SK-N-SH (cell line): ENCODE results near the gene C9orf50. TPM values are rescaled to one million over a fixed set of nuclear protein-coding genes. Genes with fewer than 3 reads are reported as not detected.

Source experiments
- CTCF ChIA-PET: fragments of 300-600, 350-600 bp; formaldehyde crosslinking; extraction: SDS; loops from one replicate; lab custom pipeline; 2021; lab: Yijun Ruan, JAX
- POLR2A ChIA-PET: fragments of 350-600 bp; sonication (Branson Sonifier 250); formaldehyde crosslinking; extraction: SDS; loops from one replicate; lab custom pipeline; 2020; ENCODE audit warnings: antibody characterized with exemption, inconsistent platforms; lab: Yijun Ruan, JAX
- DNase-seq: peaks from one replicate; pipeline ENCODE4 v3.0.0; 2012
- H2AFZ ChIP-seq: fragments of 200-600 bp; sonication (generic); 2 replicates; pipeline ENCODE4 v1.8.1; 2016; ENCODE audit warnings: antibody characterized with exemption, mild to moderate bottlenecking, low read depth
- H3F3A ChIP-seq: fragments of 200-600 bp; sonication (generic); replicated peaks from 2 replicates; pipeline ENCODE3; 2016; ENCODE audit warnings: antibody characterized with exemption, mild to moderate bottlenecking; ENCODE audit not compliant: insufficient read depth
- H3K27ac ChIP-seq, 2 experiments: fragments of 200-500 bp in 1 of 2; fragments of 200-600 bp in 1 of 2; sonication (Bioruptor generic) in 1 of 2; sonication (generic), shearing (Covaris generic) in 1 of 2; 2 replicates each; pipeline versions ENCODE4 v1.5.1 to v1.6.1; 2014 to 2016; ENCODE audit warnings: low read depth in 2 of 2, inconsistent platforms in 1 of 2, low read length in 1 of 2, mild to moderate bottlenecking in 1 of 2, mixed read lengths in 1 of 2
- H3K27me3 ChIP-seq: fragments of 200-600 bp; sonication (generic), shearing (Covaris generic); 2 replicates; pipeline ENCODE4 v1.6.1; 2016; ENCODE audit warnings: mixed run types; ENCODE audit not compliant: insufficient read depth
- H3K36me3 ChIP-seq, 2 experiments: fragments of 200-500 bp in 1 of 2; fragments of 200-600 bp in 1 of 2; sonication (Bioruptor generic) in 1 of 2; sonication (generic) in 1 of 2; replicated peaks in 1 of 2; 2 replicates each; pipeline versions ENCODE3 to v1.5.1; 2014 to 2016; ENCODE audit warnings: low read length in 1 of 2, mild to moderate bottlenecking in 1 of 2; ENCODE audit not compliant: insufficient read depth in 2 of 2, control insufficient read depth in 1 of 2
- H3K4me1 ChIP-seq, 2 experiments: fragments of 200-500 bp in 1 of 2; fragments of 200-600 bp in 1 of 2; sonication (Bioruptor generic) in 1 of 2; sonication (generic), shearing (Covaris generic) in 1 of 2; 2 replicates each; pipeline versions ENCODE4 v1.5.1 to v1.6.1; 2014 to 2016; ENCODE audit warnings: low read depth in 1 of 2, low read length in 1 of 2, mixed run types in 1 of 2; ENCODE audit not compliant: insufficient read depth in 2 of 2, control insufficient read depth in 1 of 2
- H3K4me2 ChIP-seq: fragments of 200-600 bp; sonication (generic), shearing (Covaris generic); 2 replicates; pipeline ENCODE4 v1.6.1; 2017; ENCODE audit warnings: mixed run types
- H3K4me3 ChIP-seq, 2 experiments: fragments of 200-500 bp in 1 of 2; fragments of 200-600 bp in 1 of 2; sonication (Bioruptor generic) in 1 of 2; sonication (generic), shearing (Covaris generic) in 1 of 2; 2 replicates each; pipeline versions ENCODE4 v1.5.1 to v1.8.1; 2014 to 2016; ENCODE audit warnings: low read depth in 2 of 2, inconsistent platforms in 1 of 2, low read length in 1 of 2, mild to moderate bottlenecking in 1 of 2, mixed read lengths in 1 of 2, moderate library complexity in 1 of 2
- H3K79me2 ChIP-seq: fragments of 200-600 bp; sonication (generic); 2 replicates; pipeline ENCODE4 v1.8.1; 2017; ENCODE audit warnings: mild to moderate bottlenecking; ENCODE audit not compliant: insufficient read depth
- H3K9ac ChIP-seq: fragments of 200-600 bp; sonication (generic); 2 replicates; pipeline ENCODE4 v1.6.1; 2017; ENCODE audit warnings: mixed run types
- H3K9me2 ChIP-seq: fragments of 200-600 bp; sonication (generic); 2 replicates; pipeline ENCODE4 v1.6.1; 2017; ENCODE audit warnings: mixed run types
- H3K9me3 ChIP-seq: fragments of 200-600 bp; sonication (generic); 2 replicates; pipeline ENCODE4 v1.6.1; 2017; ENCODE audit warnings: mixed run types, mild to moderate bottlenecking, moderate library complexity
- H4K20me1 ChIP-seq: fragments of 200-600 bp; sonication (generic); 2 replicates; pipeline ENCODE4 v1.6.1; 2017; ENCODE audit warnings: mild to moderate bottlenecking, mixed run types; ENCODE audit not compliant: insufficient read depth
- EZH2phosphoT487 ChIP-seq: fragments of 200-600 bp; sonication (generic); IDR thresholded peaks from 2 replicates; pipeline ENCODE4 v1.6.1; 2017; ENCODE audit warnings: low read depth, mixed run types, mild to moderate bottlenecking, antibody characterized with exemption, moderate library complexity, borderline replicate concordance
- FOSL2 ChIP-seq: IDR thresholded peaks from 2 replicates; pipeline ENCODE4 v1.4.0; 2012; ENCODE audit warnings: low read depth, mild to moderate bottlenecking, moderate library complexity, borderline replicate concordance
- FOXM1 ChIP-seq: IDR thresholded peaks from 2 replicates; pipeline ENCODE4 v1.4.0; 2012; ENCODE audit warnings: low read depth, mild to moderate bottlenecking
- IRF3 ChIP-seq: fragments of 150-350 bp; IDR thresholded peaks from 2 replicates; pipeline ENCODE4 v1.6.1; 2016; ENCODE audit warnings: mild to moderate bottlenecking, low read depth, low read length
- MAX ChIP-seq: IDR thresholded peaks from 2 replicates; pipeline ENCODE4 v1.4.0; 2012; ENCODE audit warnings: low read depth
- NFIC ChIP-seq: IDR thresholded peaks from 2 replicates; pipeline ENCODE4 v1.4.0; 2012; ENCODE audit warnings: borderline replicate concordance
- NRF1 ChIP-seq: IDR thresholded peaks from 2 replicates; pipeline ENCODE4 v1.6.1; 2012; ENCODE audit warnings: low read depth, mild to moderate bottlenecking, low read length
- POLR2AphosphoS5 ChIP-seq: IDR thresholded peaks from 2 replicates; pipeline ENCODE4 v1.6.1; 2012; ENCODE audit warnings: low read depth, low read length
- RAD21 ChIP-seq: IDR thresholded peaks from 2 replicates; pipeline ENCODE4 v1.6.1; 2012; ENCODE audit warnings: mild to moderate bottlenecking, low read length
- REST ChIP-seq: IDR thresholded peaks from 2 replicates; pipeline ENCODE4 v1.6.1; 2012; ENCODE audit warnings: mild to moderate bottlenecking, low read depth, low read length, moderate library complexity
- TEAD4 ChIP-seq: IDR thresholded peaks from 2 replicates; pipeline ENCODE4 v1.4.0; 2012; ENCODE audit warnings: mild to moderate bottlenecking, borderline replicate concordance; ENCODE audit not compliant: insufficient read depth
- WGBS: methylation state at CpG from one replicate; pipeline ENCODE4 v1.1.6; 2017; ENCODE audit warnings: low lambda C conversion rate; 5-methylcytosine and 5-hydroxymethylcytosine counted together
- polyA plus RNA-seq, 3 experiments: library from polyadenylated mRNA; depleted of rRNA; stranded (reverse); fragments of >200 nt; gene quantifications; 2 replicates each; pipeline ENCODE4 v1.2.3, GENCODE V29; 2012
- TF ChIP-seq, protein P1 (sequence below): fragments of 150-350 bp; IDR thresholded peaks from 2 replicates; pipeline ENCODE4 v1.6.1; 2017; ENCODE audit warnings: antibody characterized with exemption, low read length, low read depth, borderline replicate concordance

Gene C9orf50
- polyA plus RNA-seq, 1 of the 3 experiments (the other 2 are of a cell fraction): 0.30 TPM

DNA sequence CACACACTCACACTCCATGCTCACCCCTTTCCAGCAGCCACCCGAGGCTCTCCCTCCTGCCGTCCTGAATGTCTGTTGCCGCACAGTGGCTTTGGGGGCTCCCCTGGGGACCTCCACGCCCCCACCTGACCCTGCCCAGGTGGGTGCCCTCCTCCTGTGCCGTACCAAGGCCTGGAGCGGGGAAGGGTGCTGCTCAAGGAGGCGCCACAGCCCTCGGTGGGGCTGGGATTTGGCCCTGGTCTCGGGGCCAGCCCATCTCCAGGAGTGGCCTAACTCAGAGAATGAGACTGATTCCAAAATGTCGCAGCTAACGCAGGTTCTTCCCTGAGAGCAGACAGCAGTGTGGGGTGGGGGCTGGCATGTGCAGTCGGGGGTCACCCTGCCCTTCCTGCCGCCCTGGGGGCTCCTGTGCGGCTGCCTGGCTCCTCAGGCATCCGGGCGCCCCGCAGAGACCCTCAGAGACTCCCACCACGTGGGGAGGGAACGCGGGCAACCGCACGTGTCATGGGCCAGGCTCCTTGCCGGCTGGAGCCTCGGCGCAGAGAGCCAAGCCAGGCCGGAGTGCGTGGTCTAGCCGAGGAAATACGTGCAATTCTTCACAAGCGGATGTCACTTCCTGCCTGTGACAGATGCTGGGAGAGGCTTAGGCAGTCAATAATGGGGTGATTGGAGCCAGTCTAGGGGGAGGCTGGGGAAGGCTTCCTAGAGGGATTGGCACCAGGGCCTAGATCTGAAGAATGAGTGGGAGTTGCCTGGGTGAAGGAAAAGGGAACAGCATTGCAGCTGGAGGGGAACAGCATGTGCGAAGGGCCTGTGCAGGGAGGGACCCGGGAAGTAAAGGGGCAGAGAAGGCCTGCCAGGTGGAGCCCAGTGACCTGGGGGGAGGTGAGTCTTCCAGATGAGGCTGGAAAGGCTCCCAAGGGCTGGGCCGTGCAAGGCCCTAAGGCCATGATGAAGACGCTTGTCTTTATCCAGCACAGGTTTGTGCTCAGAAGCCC, 44.1 kb downstream of the C9orf50 start:
- Histone ChIP-seq H3K4me3 (no peak overlapping the region), H2AFZ (no peak overlapping the region), H3K9me3 (no peaks in the 10 kb centered on the region), H3K9ac (no peak overlapping the region), H3K4me2 (no peak overlapping the region), H3K79me2 (no peaks in the 10 kb centered on the region), H3K27me3 (no peaks in the 10 kb centered on the region), H3K36me3 (no peaks in the 10 kb centered on the region), H4K20me1 (no peaks in the 10 kb centered on the region), H3K27ac (no peak overlapping the region), H3F3A (peaks cover 5% of the 10 kb centered on the region), H3K9me2 (no peaks in the 10 kb centered on the region), H3K4me1 (no peaks in the 10 kb centered on the region; a peak in 1 of 4 replicates)
- ChIA-PET POLR2A (interaction anchor here (0.6 kb wide), 1 partner anchor 90 kb away, joined by 3 read pairs; no protein-coding TSS in a partner anchor), CTCF (no interaction called here)
- no peak for DNase-seq
- TF ChIP-seq POLR2AphosphoS5 (no peak), MAX (peak; percentile 24; the same call in 1 of the 2 replicates)
- 82% methylated on average over 18 of the region's 34 CpGs for WGBS

DNA sequence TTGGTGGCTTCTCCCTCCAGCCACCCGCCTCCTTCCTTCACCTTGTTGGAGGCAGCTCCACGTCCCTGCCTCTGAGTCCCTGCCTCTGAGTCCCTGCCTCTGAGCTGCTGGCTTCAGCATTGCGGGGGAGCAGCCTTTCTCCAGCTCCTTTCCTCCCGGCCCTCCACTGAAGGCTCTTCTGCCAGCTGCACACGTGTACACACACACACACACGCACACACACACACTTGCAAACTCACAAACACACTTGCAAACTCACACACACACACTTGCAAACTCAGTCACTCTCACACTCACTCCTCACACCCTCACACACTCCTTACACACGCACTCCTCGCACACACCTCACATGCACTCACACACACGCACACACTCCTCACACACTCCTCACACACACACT, 45.1 kb downstream of the C9orf50 start:
- Histone ChIP-seq H3K79me2 (no peaks in the 10 kb centered on the region), H3K4me3 (no peak overlapping the region), H3K9me3 (no peaks in the 10 kb centered on the region), H3K36me3 (no peaks in the 10 kb centered on the region), H3K9me2 (no peaks in the 10 kb centered on the region), H3F3A (peaks cover 5% of the 10 kb centered on the region), H3K9ac (no peak overlapping the region), H3K27me3 (no peaks in the 10 kb centered on the region), H3K4me2 (no peak overlapping the region), H3K27ac (no peak overlapping the region), H2AFZ (no peak overlapping the region), H3K4me1 (peaks cover 0 to 2% of the 10 kb centered on the region in 2 experiments; a peak in 2 of 4 replicates), H4K20me1 (no peaks in the 10 kb centered on the region)
- ChIA-PET POLR2A (no interaction called here), CTCF (interaction anchor here (1.0 to 1.1 kb wide), 2 partner anchors 16 to 402 kb away, joined by 3 to 4 read pairs; no protein-coding TSS in a partner anchor)
- TF ChIP-seq FOXM1 (no peak), EZH2phosphoT487 (no peak), RAD21 (no peak)
- TF ChIP-seq, protein P1, sequence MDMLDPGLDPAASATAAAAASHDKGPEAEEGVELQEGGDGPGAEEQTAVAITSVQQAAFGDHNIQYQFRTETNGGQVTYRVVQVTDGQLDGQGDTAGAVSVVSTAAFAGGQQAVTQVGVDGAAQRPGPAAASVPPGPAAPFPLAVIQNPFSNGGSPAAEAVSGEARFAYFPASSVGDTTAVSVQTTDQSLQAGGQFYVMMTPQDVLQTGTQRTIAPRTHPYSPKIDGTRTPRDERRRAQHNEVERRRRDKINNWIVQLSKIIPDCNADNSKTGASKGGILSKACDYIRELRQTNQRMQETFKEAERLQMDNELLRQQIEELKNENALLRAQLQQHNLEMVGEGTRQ: no peak
- DNase-seq: no peak
- WGBS: 80% methylated on average over 9 of the region's 9 CpGs

GRCh38 chr9:129574911-129575585, 45.9 kb downstream of the C9orf50 start:
- Histone ChIP-seq H3K9ac (no peak overlapping the region), H3K27me3 (no peaks in the 10 kb centered on the region), H3F3A (peaks cover 5% of the 10 kb centered on the region), H3K4me2 (no peak overlapping the region), H3K9me3 (no peaks in the 10 kb centered on the region), H3K79me2 (no peaks in the 10 kb centered on the region), H4K20me1 (no peaks in the 10 kb centered on the region), H3K9me2 (no peaks in the 10 kb centered on the region), H2AFZ (no peak overlapping the region), H3K4me1 (peaks cover 6 to 9% of the 10 kb centered on the region in 2 experiments; a peak in 2 of 4 replicates), H3K27ac (no peak overlapping the region), H3K4me3 (no peak overlapping the region), H3K36me3 (no peaks in the 10 kb centered on the region)
- WGBS: 83% methylated on average over 13 of the region's 13 CpGs
- CTCF ChIA-PET: interaction anchor here (1.0 to 1.1 kb wide), 2 partner anchors 17 to 401 kb away, joined by 3 to 4 read pairs; no protein-coding TSS in a partner anchor
- POLR2A ChIA-PET: no interaction called here
- no peak for DNase-seq
- TF ChIP-seq NRF1: no peak
- TF ChIP-seq FOSL2: no peak
- TF ChIP-seq TEAD4: no peak
- no peak for TF ChIP-seq FOXM1
- no peak for TF ChIP-seq REST
- TF ChIP-seq NFIC: no peak
- no peak for TF ChIP-seq IRF3
